ENCODE data around the gene TPSAB1. TPM values are rescaled to one million over a fixed set of nuclear protein-coding genes. Genes with fewer than 3 reads are reported as not detected.
A peak's percentile ranks its signal among the peaks of the same experiment; 100 is the strongest.

TPSAB1 gene
- total RNA-seq, 1 donor from 2014 or later, result not detected

DNA sequence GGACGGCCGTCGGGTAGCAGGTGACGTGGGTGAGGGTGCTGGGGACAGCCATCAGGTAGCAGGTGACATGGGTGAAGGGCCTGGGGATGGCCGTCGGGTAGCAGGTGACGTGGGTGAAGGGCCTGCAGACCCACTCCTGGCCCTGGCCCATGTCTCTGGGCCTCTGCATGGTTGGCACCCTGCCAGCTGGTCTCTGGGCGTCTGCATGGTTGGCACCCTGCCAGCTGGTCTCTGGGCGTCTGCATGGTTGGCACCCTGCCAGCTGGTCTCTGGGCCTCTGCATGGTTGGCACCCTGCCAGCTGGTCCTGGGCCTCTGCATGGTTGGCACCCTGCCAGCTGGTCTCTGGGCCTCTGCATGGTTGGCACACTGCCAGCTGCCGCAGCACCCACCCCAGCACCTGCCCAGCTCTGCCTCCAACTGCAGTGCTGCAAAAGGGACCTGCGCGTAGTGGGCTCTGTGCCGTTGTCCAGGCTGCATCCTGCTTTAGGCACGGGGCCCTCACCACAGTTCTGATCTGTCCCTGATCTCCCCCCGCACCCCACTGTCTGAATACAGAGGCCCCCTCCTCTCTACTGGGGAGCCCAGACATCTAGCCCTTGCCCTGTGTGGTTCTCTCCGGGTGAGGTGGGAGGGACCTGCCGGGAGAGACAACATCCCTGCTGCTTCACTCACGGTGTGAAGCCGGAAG is 31.4 kb downstream of the TPSAB1 start:
- DNase-seq, result peak; percentile 58

DNA sequence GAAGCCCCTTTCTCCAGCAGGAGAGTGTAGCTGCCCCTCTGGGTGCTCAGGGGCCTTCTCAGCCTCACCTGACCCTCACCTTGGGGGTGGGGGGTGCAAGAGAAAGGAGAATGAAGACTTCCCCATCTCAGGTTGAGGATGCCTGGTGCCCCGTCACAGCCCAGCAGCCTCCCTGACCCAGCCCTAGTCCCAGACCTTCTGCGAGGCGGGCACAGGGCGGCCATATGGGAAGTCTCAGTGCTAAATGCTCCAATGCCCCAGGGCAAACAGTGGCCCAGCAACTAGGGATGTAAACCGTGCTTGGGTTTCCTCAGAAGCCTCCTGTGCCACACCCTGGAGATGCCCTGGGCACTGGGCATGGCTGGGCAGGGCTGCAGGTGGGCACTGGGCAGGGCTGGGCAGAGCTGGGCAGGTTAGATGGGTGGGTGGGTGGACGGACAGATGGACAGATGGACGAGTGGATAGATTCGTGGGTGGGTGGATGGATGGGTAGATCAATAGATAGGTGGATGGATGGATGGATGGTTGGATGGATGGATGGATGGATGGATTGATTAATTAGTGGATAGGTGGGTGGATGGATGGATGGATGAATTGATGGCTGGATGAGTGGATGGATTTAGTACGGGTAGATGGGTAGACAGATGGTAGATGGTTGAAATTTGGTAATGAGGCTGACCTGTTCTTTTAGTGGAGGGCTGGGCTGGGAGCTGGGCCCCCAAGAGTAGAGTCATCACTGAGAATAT is 32.1 kb downstream of the TPSAB1 start:
- no peak for DNase-seq

- no peak for DNase-seq
These were observed 33.3 kb downstream of the TPSAB1 start for GRCh38 chr16:1273816-1274215.

GRCh38 chr16:1274767-1275166 is 34.3 kb downstream of the TPSAB1 start:
- DNase-seq, result no peak

DNA sequence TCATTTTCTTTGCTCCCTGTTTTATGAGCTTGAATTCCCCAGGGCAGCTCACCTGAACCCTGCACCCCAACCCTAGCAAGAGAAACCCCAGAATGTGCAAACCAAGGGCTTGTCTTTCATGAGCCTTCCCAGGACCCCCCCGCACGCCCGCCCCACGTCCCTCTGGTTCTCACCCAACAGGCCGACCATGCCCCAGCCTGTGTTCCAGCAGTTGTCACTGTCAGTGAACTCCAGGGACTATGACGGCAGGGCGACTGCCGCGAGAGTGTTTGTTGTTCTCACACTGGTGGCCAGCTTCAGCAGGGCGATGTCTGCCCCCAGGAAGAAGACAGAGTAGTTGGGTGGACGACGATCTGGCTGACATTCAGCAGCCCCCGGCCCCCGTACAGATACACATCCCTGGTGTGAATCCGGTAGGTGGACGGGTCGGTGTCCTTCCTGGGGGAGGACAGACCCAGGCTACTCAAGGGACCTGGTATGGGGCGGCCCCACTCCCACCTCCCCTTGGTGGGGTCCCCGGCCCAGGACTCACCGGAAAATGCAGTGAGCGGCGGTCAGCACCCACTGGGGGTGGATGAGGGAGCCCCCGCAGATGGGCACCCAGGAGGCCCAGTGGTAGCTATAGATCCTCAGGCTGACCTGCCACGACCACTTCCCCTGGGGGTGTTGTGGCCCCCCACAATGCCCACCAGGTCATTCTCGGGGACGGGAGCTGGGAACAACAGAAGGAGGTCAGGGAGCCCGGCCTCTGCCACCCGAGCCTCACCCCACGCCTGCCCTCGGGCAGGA is 35.5 kb downstream of the TPSAB1 start:
- no peak for DNase-seq

DNA sequence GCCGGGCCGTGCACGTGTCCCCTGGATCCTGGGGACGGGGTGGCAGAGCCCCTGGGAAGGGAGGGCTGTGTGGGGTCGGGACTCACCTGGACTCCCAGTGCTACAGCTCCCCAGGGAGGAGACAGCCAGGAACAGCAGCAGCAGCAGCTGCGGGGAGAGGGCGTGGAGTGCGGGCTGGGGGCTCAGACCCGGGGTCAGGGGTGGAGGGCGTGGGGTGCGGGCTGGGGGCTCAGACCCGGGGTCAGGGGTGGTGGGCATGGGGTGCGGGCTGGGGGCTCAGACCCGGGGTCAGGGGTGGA is 36.0 kb downstream of the TPSAB1 start:
- DNase-seq, result no peak

GRCh38 chr16:1277151-1277598 is 36.7 kb downstream of the TPSAB1 start:
- no peak for DNase-seq

DNA sequence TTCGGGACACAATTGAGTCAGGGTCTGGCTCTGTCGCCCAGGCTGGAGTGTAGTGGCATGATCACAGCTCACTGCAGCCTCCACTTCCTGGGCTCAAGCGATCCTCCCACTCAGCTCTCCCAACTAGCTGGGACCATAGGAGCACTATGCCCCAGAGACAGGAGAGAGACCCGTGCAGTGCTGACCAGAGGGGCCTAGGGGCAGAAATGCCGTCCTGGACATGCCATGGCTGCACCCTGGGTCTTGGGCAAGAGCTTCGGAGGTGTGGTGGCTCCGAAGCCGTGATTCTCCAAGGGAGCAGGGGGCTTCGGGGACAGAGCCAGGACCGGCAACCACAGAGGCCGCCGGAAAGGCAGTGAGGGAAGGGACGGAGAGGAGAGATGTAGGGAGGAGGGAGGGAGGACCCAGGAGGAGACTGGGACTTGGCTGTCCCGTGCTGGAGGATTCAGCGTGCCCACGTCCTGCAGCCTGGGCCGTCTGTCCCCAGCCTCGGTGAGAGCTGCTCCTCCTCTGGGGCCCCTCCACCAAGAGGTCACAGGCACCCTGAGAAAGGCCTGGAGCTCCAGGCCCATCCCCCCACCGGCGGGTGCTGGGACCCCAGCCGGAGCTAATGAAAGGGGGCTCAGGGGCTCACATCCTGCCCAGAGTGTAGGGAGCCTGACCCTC is 37.2 kb downstream of the TPSAB1 start:
- no peak for DNase-seq

- DNase-seq, result no peak
These were observed 38.0 kb downstream of the TPSAB1 start for GRCh38 chr16:1278477-1278876.

DNA sequence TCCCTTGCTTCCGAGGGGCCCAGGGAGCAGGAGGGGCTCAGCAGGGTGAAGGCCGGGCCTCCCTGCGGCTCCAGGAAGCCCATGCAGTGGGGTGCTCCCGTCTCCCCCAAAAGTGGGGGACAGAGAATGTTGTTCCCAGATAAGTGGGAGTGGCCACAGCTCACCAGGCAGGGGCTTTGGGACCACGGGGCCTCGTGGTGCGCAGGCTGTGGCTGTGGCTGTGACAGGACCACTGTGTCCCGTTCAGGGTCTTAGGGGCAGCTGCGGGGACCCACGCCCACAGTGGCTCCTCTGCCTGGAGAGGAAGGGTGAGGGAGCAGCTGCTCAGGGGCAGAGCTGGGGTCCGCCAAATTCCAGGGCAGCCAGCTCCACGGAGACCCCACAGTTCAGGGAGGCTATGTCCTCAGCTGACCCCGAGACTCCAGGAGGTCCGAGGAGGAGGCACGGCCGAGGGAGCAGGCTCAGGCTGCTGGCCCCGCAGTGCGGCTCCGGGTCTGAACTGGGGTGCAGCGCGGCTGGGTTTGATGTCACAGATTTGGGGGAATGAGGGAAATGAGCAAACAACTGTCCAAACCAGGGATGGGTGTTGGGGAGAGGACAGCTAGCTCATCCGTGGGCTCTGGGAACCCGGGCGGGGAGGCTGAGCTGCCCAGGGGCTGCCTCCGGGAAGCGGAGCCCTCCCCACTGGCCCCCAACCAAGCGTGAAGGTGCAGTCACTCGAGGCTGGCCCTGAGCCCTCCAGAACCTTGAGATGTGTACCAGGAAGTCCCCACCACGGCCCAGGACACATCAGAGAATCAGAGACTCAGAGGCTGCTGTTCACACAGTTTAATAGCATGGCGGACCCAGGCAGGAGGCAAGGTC is 38.8 kb downstream of the TPSAB1 start:
- no peak for DNase-seq

- DNase-seq, result no peak
These were observed 39.6 kb downstream of the TPSAB1 start for GRCh38 chr16:1279945-1280589.

- DNase-seq, result no peak
These were observed 40.3 kb downstream of the TPSAB1 start for GRCh38 chr16:1280783-1281182.

DNA sequence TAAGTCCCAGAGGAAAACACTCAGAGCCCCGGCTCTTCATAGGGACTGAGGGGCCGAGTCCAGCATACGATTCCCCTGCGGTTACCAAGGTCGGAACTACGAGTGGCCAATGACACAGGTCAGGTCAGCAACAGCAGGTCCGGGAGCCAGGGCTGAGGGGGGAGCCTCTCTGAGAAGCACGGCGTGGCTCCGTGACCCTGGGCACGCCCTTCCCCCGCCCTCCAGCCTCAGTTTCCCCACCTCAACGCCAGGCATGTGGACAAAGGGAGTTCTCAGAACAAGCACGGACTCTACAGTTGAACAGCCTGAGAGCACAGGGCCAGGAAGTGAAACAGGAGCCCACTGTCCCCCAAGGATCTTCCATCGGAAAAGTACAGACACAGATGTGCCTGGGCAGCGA is 41.0 kb downstream of the TPSAB1 start:
- no peak for DNase-seq

DNA sequence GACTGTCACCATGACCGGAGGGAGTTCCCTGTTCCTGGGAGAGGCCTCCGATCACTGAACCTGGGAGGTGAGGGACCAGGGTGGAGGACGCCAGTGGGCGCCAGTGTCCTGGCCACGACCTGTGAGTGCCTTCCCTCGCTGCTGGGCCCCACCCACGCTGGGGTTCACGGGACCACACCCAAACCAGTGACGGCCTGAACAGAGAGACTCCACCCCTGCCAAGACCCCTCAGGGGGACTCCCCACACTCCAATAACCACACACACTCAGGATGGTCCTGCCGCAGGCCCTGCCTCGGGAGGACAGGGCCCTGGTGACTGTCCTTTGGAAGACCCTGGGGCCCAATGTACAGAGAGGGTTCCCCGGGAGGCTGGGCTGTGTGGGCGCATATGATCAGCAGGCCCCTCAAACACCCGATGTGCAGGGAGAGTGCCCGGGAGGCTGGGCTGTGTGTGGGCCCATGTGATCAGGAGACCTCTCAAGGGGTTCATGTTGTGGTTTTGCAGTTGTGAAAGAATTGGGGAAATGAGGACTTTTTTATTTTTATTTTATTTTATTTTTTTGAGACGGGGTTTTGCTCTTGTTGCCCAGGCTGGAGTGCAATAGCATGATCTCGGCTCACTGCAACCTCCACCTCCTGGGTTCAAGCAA is 41.9 kb downstream of the TPSAB1 start:
- no peak for DNase-seq

GRCh38 chr16:1283296-1283695 is 42.8 kb downstream of the TPSAB1 start:
- no peak for DNase-seq

DNA sequence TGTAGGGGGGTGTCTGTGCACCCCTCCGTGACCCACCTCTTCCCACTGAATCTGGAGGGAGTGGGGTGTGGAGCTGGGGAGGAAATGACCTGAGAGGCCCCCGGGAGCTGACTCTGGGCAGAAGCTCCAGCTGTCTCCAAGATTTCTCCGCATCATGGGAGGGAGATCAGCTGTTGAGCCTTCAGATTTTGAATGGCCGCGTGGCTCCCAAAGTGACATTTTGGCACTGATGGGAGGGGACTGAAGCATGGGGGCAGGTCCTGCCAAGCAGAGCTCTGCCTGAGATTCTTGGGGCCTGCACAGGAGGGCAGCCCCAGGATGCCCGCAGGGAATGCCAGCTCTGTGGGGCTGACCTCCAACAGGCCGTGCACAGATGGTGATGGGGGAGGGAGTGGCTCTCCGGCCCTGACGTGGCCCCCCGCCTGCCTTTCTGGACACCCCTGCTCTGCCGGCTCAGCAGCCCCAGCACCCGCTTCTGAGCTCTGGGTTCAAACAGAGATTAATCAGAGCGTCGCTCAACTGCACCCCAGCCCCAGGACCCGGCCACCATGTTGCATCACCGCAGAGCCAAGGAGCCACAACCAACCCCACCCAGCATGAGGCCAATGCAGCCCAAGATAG is 43.6 kb downstream of the TPSAB1 start:
- no peak for DNase-seq

DNA sequence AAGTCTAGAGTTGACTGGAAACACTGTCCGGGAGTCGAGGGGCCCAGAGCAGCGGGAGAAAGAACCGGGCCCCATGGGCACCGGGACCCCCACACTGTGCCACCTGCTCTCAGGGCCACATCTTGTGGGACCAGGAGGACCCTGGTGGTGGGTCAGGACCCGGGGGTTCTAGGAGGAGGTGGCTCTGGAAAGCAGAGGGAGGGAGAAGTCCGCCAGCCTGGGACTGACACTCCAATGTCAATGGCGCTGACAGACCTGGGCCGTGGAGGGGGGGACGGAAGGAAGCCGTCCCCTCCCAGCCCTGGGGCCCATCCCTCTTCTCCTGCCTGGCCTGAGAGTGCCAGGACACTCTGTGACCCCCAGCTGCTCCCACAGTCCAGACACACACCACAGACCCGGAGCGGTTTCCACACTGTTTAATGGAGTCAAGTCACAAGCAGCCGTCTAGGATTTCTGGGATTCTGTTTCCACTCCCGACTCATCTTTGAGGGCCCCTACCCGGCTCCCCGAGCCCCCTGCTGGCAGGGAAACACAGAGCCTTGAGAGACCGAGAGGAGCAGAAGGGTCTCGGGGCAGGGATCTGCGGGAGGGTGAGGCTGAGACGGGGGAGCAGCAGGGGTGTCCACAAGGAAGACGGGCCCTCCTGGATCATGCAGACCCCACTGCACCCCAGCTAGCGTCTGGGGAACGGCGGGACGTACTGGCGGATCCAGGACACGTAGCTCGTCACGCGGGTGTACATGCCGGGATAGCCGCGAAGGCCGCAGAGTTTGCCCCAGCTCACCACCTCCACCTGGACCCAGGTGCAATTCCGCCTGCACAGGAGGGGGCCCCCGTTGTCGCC is 45.4 kb downstream of the TPSAB1 start:
- no peak for DNase-seq

DNA sequence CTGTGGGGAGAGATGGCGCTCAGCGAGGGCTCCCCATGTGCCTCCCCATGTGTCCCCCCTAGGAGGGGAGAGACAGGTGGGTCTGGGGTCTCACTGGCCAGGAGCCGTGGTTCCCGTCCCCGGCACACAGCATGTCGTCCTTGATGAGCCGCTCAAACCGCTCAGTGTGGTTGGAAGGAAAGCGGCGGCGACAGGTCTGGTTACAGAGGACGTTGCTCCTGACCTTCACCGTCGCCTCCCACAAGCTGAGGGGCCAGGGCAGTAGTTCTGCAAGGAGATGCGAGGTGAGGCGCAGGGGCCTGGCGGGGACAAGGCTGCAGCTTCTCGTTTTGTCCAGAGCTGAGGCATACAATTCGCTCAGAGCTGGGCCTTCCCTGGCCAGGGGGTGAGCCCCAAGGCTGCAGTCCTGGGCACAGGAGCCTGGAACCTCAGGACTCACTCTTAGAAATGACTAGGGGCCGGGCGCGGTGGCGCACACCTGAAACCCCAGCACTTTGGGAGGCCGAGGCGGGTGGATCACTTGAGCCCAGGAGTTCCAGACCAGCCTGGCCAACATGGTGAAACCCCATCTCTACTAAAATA is 46.1 kb downstream of the TPSAB1 start:
- DNase-seq, result no peak

GRCh38 chr16:1287982-1288670 is 47.6 kb downstream of the TPSAB1 start:
- DNase-seq, result peak; percentile 21

Measured in dermis blood vessel endothelial cell (primary cell).